GM23338 (cell line): ENCODE data around the gene RSPH1. TPM values are rescaled to one million over a fixed set of nuclear protein-coding genes. Genes with fewer than 3 reads are reported as not detected.

Source experiments
- ATAC-seq: fragments of 200-7000 bp; cut with Tn5 transposase; 3 replicates; pipeline ENCODE4 v1.9.1; 2020
- DNase-seq: peaks from one replicate; pipeline ENCODE4 v3.0.0-alpha.2; 2015; ENCODE audit warnings: low spot score
- H2AFZ ChIP-seq: fragments of 200-600 bp; sonication (generic); 2 replicates; pipeline ENCODE4 v1.8.0; 2016; ENCODE audit warnings: antibody characterized with exemption, mild to moderate bottlenecking, moderate library complexity
- H3F3A ChIP-seq: fragments of 200-600 bp; sonication (generic); replicated peaks from 2 replicates; pipeline ENCODE4 v1.8.0; 2017; ENCODE audit warnings: antibody characterized with exemption, mixed run types, low read depth
- H3K27ac ChIP-seq: fragments of 200-600 bp; sonication (generic); 2 replicates; pipeline ENCODE4 v1.6.1; 2016; ENCODE audit warnings: low read depth
- H3K27me3 ChIP-seq: fragments of 200-600 bp; sonication (generic); 2 replicates; pipeline ENCODE4 v1.8.0; 2016; ENCODE audit warnings: mild to moderate bottlenecking, mixed run types, moderate library complexity; ENCODE audit not compliant: insufficient read depth
- H3K36me3 ChIP-seq: fragments of 200-600 bp; sonication (generic); 2 replicates; pipeline ENCODE4 v1.8.0; 2016; ENCODE audit warnings: mild to moderate bottlenecking; ENCODE audit not compliant: insufficient read depth
- H3K4me1 ChIP-seq: fragments of 200-600 bp; sonication (generic); 2 replicates; pipeline ENCODE4 v1.8.0; 2016; ENCODE audit warnings: mild to moderate bottlenecking, moderate library complexity; ENCODE audit not compliant: insufficient read depth
- H3K4me2 ChIP-seq: fragments of 200-600 bp; sonication (generic); 2 replicates; pipeline ENCODE4 v1.7.1; 2017; ENCODE audit warnings: mixed run types
- H3K4me3 ChIP-seq: fragments of 200-600 bp; sonication (generic); 2 replicates; pipeline ENCODE4 v1.6.1; 2016; ENCODE audit warnings: mixed run types
- H3K79me2 ChIP-seq: fragments of 200-600 bp; sonication (generic); replicated peaks from 2 replicates; pipeline ENCODE4 v1.8.0; 2017; ENCODE audit warnings: mild to moderate bottlenecking; ENCODE audit not compliant: insufficient read depth
- H3K9me2 ChIP-seq: fragments of 200-600 bp; sonication (generic); 2 replicates; pipeline ENCODE4 v1.8.0; 2017; ENCODE audit not compliant: insufficient read depth
- H4K20me1 ChIP-seq: fragments of 200-600 bp; sonication (generic); replicated peaks from 2 replicates; pipeline ENCODE4 v1.8.0; 2017; ENCODE audit warnings: mild to moderate bottlenecking; ENCODE audit not compliant: insufficient read depth
- H3K27ac Mint-ChIP-seq: 2 replicates; pipeline ENCODE4 v1.8.0; 2020; ENCODE audit warnings: inconsistent platforms, mild to moderate bottlenecking, moderate library complexity, mixed read lengths
- H3K27me3 Mint-ChIP-seq: 3 replicates; pipeline ENCODE4 v1.8.0; 2022; ENCODE audit warnings: low read depth, mild to moderate bottlenecking, moderate library complexity, mixed read lengths, inconsistent platforms; ENCODE audit not compliant: insufficient read depth, poor library complexity
- H3K36me3 Mint-ChIP-seq: 3 replicates; pipeline ENCODE4 v1.8.0; 2021; ENCODE audit warnings: low read depth, mild to moderate bottlenecking, inconsistent platforms, moderate library complexity, mixed read lengths
- H3K4me1 Mint-ChIP-seq: 3 replicates; pipeline ENCODE4 v1.8.0; 2020; ENCODE audit warnings: mild to moderate bottlenecking, inconsistent platforms, mixed read lengths
- H3K4me3 Mint-ChIP-seq: 3 replicates; pipeline ENCODE4 v1.8.0; 2021; ENCODE audit warnings: moderate library complexity, mild to moderate bottlenecking, inconsistent platforms, mixed read lengths
- H3K9me3 Mint-ChIP-seq: 3 replicates; pipeline ENCODE4 v1.8.0; 2020; ENCODE audit warnings: moderate library complexity, mild to moderate bottlenecking, inconsistent platforms, mixed read lengths
- CTCF ChIP-seq, 2 experiments: fragments of 200-600 bp in 1 of 2; sonication (generic) in 1 of 2; conservative IDR thresholded peaks; 2 replicates each; pipeline versions ENCODE4 v1.5.1 to v1.6.1; 2016 to 2017; ENCODE audit warnings: antibody characterized with exemption in 2 of 2, low read depth in 2 of 2, mild to moderate bottlenecking in 2 of 2, moderate library complexity in 1 of 2
- ETS1 ChIP-seq: IDR thresholded peaks from 2 replicates; pipeline ENCODE4 v1.6.1; 2016; ENCODE audit warnings: antibody characterized with exemption
- EZH2phosphoT487 ChIP-seq: fragments of 200-600 bp; sonication (generic); IDR thresholded peaks from one replicate; pipeline ENCODE4 v1.8.1; 2018; ENCODE audit warnings: antibody characterized with exemption; ENCODE audit not compliant: unreplicated experiment
- POLR2AphosphoS5 ChIP-seq: IDR thresholded peaks from 2 replicates; pipeline ENCODE4 v1.6.1; 2016; ENCODE audit warnings: antibody characterized with exemption, low read depth
- ZNF331 ChIP-seq: fragments of 250-450 bp; sonication (Bioruptor Pico); IDR thresholded peaks from 2 replicates; pipeline ENCODE4 v1.5.0; 2020; ENCODE audit warnings: low read depth, mild to moderate bottlenecking, moderate library complexity
- ZNF462 ChIP-seq: fragments of 250-450 bp; sonication (Bioruptor Pico); IDR thresholded peaks from 2 replicates; pipeline ENCODE4 v1.5.0; 2020; ENCODE audit warnings: mild to moderate bottlenecking, moderate library complexity
- polyA plus RNA-seq: library from polyadenylated mRNA; unstranded; fragments of >200 nt; fragmentation: Nextera tagmentation; extraction: Ambion mirVana; gene quantifications from 2 replicates; pipeline ENCODE4 v1.2.1, GENCODE V29; 2016
- total RNA-seq: library from RNA; depleted of rRNA; stranded (reverse); fragments of >200 nt; shearing (Covaris generic); gene quantifications from 2 replicates; pipeline ENCODE4 v1.2.3, GENCODE V29; 2014

The RSPH1 gene
- total and polyA plus RNA-seq, 2 experiments from 2014 or later = 0.23 TPM; not detected in 1

- no peak for TF ChIP-seq ZNF462 (CRISPR knock-in tag)
- no peak for TF ChIP-seq ETS1
These were observed 2.0 kb upstream of the RSPH1 start (continued) for GRCh38 chr21:42498012-42498411.

GRCh38 chr21:42496839-42497202 lies 797 bp upstream of the RSPH1 start:
- H3K4me1 Mint-ChIP-seq = peaks cover 23% of the 10 kb centered on the region; the same call in 2 of the 3 replicates
- Histone ChIP-seq H4K20me1 (no peaks in the 10 kb centered on the region), H3K4me2 (peak overlapping the region; percentile 87), H3K36me3 (no peaks in the 10 kb centered on the region), H3K27me3 (no peaks in the 10 kb centered on the region), H3K4me1 (peaks cover 7% of the 10 kb centered on the region; the same call in 1 of the 2 replicates), H3K4me3 (peak overlapping the region; percentile 94), H3K27ac (peak overlapping the region; percentile 97), H3K79me2 (no peaks in the 10 kb centered on the region), H3F3A (0 out of 2 replicates have a peak, but pooled peaks cover 6% of the 10 kb centered on the region), H3K9me2 (no peaks in the 10 kb centered on the region), H2AFZ (peak overlapping the region; percentile 95)
- ATAC-seq (peak; percentile 26), DNase-seq (peak; percentile 74)
- H3K27me3 Mint-ChIP-seq = peaks cover 7% of the 10 kb centered on the region
- H3K9me3 Mint-ChIP-seq = no peaks in the 10 kb centered on the region; the same call in 2 of the 3 replicates
- no peaks in the 10 kb centered on the region for H3K36me3 Mint-ChIP-seq
- H3K27ac Mint-ChIP-seq = peak overlapping the region; percentile 96
- H3K4me3 Mint-ChIP-seq = peak overlapping the region; percentile 84
- TF ChIP-seq POLR2AphosphoS5 = no peak; the same call in 1 of the 2 replicates
- TF ChIP-seq ZNF462 (CRISPR knock-in tag) = no peak
- TF ChIP-seq EZH2phosphoT487 = no peak
- TF ChIP-seq CTCF (conservative IDR thresholded peaks at IDR 0.05; ENCODE audit: low read depth in 2 of 2) = no peak
- no peak for TF ChIP-seq ZNF331
